ENCODE measurements around the gene GBF1.
A peak's percentile ranks its signal among the peaks of the same experiment; 100 is the strongest.
"Not testable (repeated sequence)": the region's sequence is repeated elsewhere in the genome, so short reads cannot be mapped to it uniquely, and the experiment has no call there.

Gene GBF1

GRCh38 chr10:102245082-102245931, at the start of gene GBF1:
TSS of gene GBF1 (plus strand) at chr10:102245532. CDS start at chr10:102258939, 13,407 bp downstream.
- peak; percentile 100 for DNase-seq (ENCODE audit: low read depth)

- DNase-seq (ENCODE audit: low read depth) = no peak
These were observed 48.4 kb upstream of the GBF1 start for GRCh38 chr10:102196893-102197292.

GRCh38 chr10:102198027-102198426, 47.3 kb upstream of the GBF1 start:
- no peak for DNase-seq (ENCODE audit: low read depth)

GRCh38 chr10:102200751-102201640, 44.3 kb upstream of the GBF1 start:
- DNase-seq (ENCODE audit: low read depth) = no peak

GRCh38 chr10:102202386-102202785, 42.9 kb upstream of the GBF1 start:
- DNase-seq (ENCODE audit: low read depth) = no peak

- peak; percentile 36 for DNase-seq (ENCODE audit: low read depth)
These were observed 36.9 kb upstream of the GBF1 start for GRCh38 chr10:102208311-102209035.

- DNase-seq (ENCODE audit: low read depth) = no peak
These were observed 33.6 kb upstream of the GBF1 start for GRCh38 chr10:102211615-102212299.

GRCh38 chr10:102213599-102213998, 31.7 kb upstream of the GBF1 start:
- not testable (repeated sequence) for DNase-seq (ENCODE audit: low read depth)

GRCh38 chr10:102219370-102219769, 26.0 kb upstream of the GBF1 start:
- no peak for DNase-seq (ENCODE audit: low read depth)

- no peak for DNase-seq (ENCODE audit: low read depth)
These were observed 24.7 kb upstream of the GBF1 start for GRCh38 chr10:102220612-102221011.

GRCh38 chr10:102222797-102223196, 22.5 kb upstream of the GBF1 start:
- no peak for DNase-seq (ENCODE audit: low read depth)

- DNase-seq (ENCODE audit: low read depth) = peak; percentile 93
These were observed 19.4 kb upstream of the GBF1 start, which contains the start of gene ELOVL3 for GRCh38 chr10:102225646-102226541. TSS of gene ELOVL3 (plus strand) at chr10:102226299. CDS start at chr10:102226549, 250 bp downstream.

- no peak for DNase-seq (ENCODE audit: low read depth)
These were observed 18.8 kb upstream of the GBF1 start for GRCh38 chr10:102226542-102226870.

- DNase-seq (ENCODE audit: low read depth) = peak; percentile 95
These were observed 18.3 kb upstream of the GBF1 start for GRCh38 chr10:102227050-102227449.

- peak; percentile 57 for DNase-seq (ENCODE audit: low read depth)
These were observed 15.5 kb upstream of the GBF1 start for GRCh38 chr10:102229810-102230263.

GRCh38 chr10:102230264-102230860, 15.0 kb upstream of the GBF1 start:
- DNase-seq (ENCODE audit: low read depth) = peak; percentile 47

GRCh38 chr10:102230861-102231356, 14.4 kb upstream of the GBF1 start:
- no peak for DNase-seq (ENCODE audit: low read depth)

- DNase-seq (ENCODE audit: low read depth) = no peak
These were observed 13.7 kb upstream of the GBF1 start for GRCh38 chr10:102231357-102232318.

- no peak for DNase-seq (ENCODE audit: low read depth)
These were observed 11.3 kb upstream of the GBF1 start for GRCh38 chr10:102233997-102234396.

Measured in amniotic epithelial cell (primary cell).